Measurements from ENCODE around the gene SLC36A1. TPM values are rescaled to one million over a fixed set of nuclear protein-coding genes. Genes with fewer than 3 reads are reported as not detected.

The SLC36A1 gene
- total and polyA plus RNA-seq, 10 donors, result 1.7 to 29.6 (median 17.7) TPM

- no peak for TF ChIP-seq POLR2A (IDR thresholded peaks at IDR 0.05)
- TF ChIP-seq CTCF (IDR thresholded peaks at IDR 0.05 in 8 of 11, conservative IDR thresholded peaks at IDR 0.05 in 3 of 11), result no peak
- TF ChIP-seq POLR2AphosphoS5 (IDR thresholded peaks at IDR 0.05), result no peak
- no peak overlapping the region for H3K4me3 ChIP-seq
- no peak overlapping the region for H3K27ac ChIP-seq
- H3K36me3 ChIP-seq, result peaks cover 0 to 83% (median 29%) of the 10 kb centered on the region in 6 donors
- no peaks in the 10 kb centered on the region for H3K27me3 ChIP-seq (replicated peaks in 1 of 7)
- peaks cover 0 to 7% (median 0%) of the 10 kb centered on the region in 6 donors for H3K4me1 ChIP-seq
- H3K9me3 ChIP-seq, result peaks cover 0 to 6% (median 0%) of the 10 kb centered on the region in 8 donors
- WGBS, 5 donors, result 88 to 95% (median 94%) methylated on average over 4 of the region's 4 CpGs
- DNase-seq, result no peak
- intact Hi-C loops (cut with DNase I; ENCODE audit: low total_unique reads), result no loop called here
Observed at GRCh38 chr5:151491062-151491461, 43.7 kb downstream of the SLC36A1 start.

GRCh38 chr5:151492729-151493128, 45.3 kb downstream of the SLC36A1 start:
- no peak for DNase-seq
- H3K27ac ChIP-seq, result peak overlapping the region in 4 of 8 donors; percentile 55 to 73 (median 56)
- H3K36me3 ChIP-seq, result peaks cover 0 to 70% (median 20%) of the 10 kb centered on the region in 6 donors
- H3K27me3 ChIP-seq (replicated peaks in 1 of 7), result no peaks in the 10 kb centered on the region
- intact Hi-C loops (cut with DNase I; ENCODE audit: low total_unique reads), result no loop called here
- WGBS, 5 donors, result 77 to 87% (median 78%) methylated on average over 5 of the region's 5 CpGs
- H3K4me3 ChIP-seq, result no peak overlapping the region
- peaks cover 0 to 6% (median 0%) of the 10 kb centered on the region in 8 donors for H3K9me3 ChIP-seq
- no peak for TF ChIP-seq CTCF (IDR thresholded peaks at IDR 0.05 in 8 of 11, conservative IDR thresholded peaks at IDR 0.05 in 3 of 11)
- no peak for TF ChIP-seq POLR2A (IDR thresholded peaks at IDR 0.05)
- TF ChIP-seq POLR2AphosphoS5 (IDR thresholded peaks at IDR 0.05), result no peak
- H3K4me1 ChIP-seq, result peaks cover 0 to 16% (median 2%) of the 10 kb centered on the region in 6 donors

GRCh38 chr5:151493665-151494064, 46.3 kb downstream of the SLC36A1 start:
- Histone ChIP-seq H3K27ac (peak overlapping the region in 4 of 8 donors; percentile 55 to 73 (median 56)), H3K27me3 (replicated peaks in 1 of 7) (no peaks in the 10 kb centered on the region), H3K36me3 (peaks cover 0 to 61% (median 10%) of the 10 kb centered on the region in 6 donors), H3K9me3 (peaks cover 0 to 6% (median 0%) of the 10 kb centered on the region in 8 donors), H3K4me1 (peaks cover 0 to 17% (median 2%) of the 10 kb centered on the region in 6 donors), H3K4me3 (no peak overlapping the region)
- peak in 1 of 3 donors; percentile 29 for TF ChIP-seq POLR2AphosphoS5 (IDR thresholded peaks at IDR 0.05)
- TF ChIP-seq POLR2A (IDR thresholded peaks at IDR 0.05), result no peak
- no peak for DNase-seq
- intact Hi-C loops (cut with DNase I; ENCODE audit: low total_unique reads), result no loop called here
- WGBS, 5 donors, result 76 to 94% (median 90%) methylated on average over 2 of the region's 2 CpGs

GRCh38 chr5:151495320-151495719, 47.9 kb downstream of the SLC36A1 start:
- intact Hi-C loops (cut with DNase I; ENCODE audit: low total_unique reads), result loop anchor here (5.0 kb wide), 1 partner anchor 48 kb away; the partner anchor contains the start of gene SLC36A1

More at GRCh38 chr5:151495320-151495719, 47.9 kb downstream of the SLC36A1 start:
- H3K9me3 ChIP-seq, result peaks cover 0 to 6% (median 0%) of the 10 kb centered on the region in 8 donors
- no peak overlapping the region for H3K4me3 ChIP-seq
- no peak overlapping the region for H3K27ac ChIP-seq
- H3K36me3 ChIP-seq, result peaks cover 0 to 45% (median 0%) of the 10 kb centered on the region in 6 donors
- 86 to 92% (median 90%) methylated on average over 2 of the region's 2 CpGs for WGBS, 5 donors
- peaks cover 0 to 24% (median 2%) of the 10 kb centered on the region in 6 donors for H3K4me1 ChIP-seq
- TF ChIP-seq POLR2AphosphoS5 (IDR thresholded peaks at IDR 0.05) (no peak), POLR2A (IDR thresholded peaks at IDR 0.05) (no peak), CTCF (IDR thresholded peaks at IDR 0.05 in 8 of 11, conservative IDR thresholded peaks at IDR 0.05 in 3 of 11) (no peak)
- no peak for DNase-seq
- no peaks in the 10 kb centered on the region for H3K27me3 ChIP-seq (replicated peaks in 1 of 7)
